SK-N-SH treated with all-trans-retinoic acid at 6 μM for 48 hours (cell line): ENCODE measurements around the gene BNC2.

ENCODE experiments used
- ATAC-seq: fragments of 200-7000 bp; cut with Tn5 transposase; 3 replicates; pipeline ENCODE4 v1.9.1; 2020; ENCODE audit warnings: mild to moderate bottlenecking, moderate library complexity
- ARNTL ChIP-seq: fragments of 450-650 bp; formaldehyde crosslinking; IDR thresholded peaks from 2 replicates; pipeline ENCODE4 v1.5.0; 2020; ENCODE audit warnings: low read depth, mild to moderate bottlenecking, moderate library complexity, borderline replicate concordance
- BACH2 ChIP-seq: fragments of 250-450 bp; sonication (Bioruptor Pico); IDR thresholded peaks from 2 replicates; pipeline ENCODE4 v1.9.0; 2021; ENCODE audit warnings: mild to moderate bottlenecking, borderline replicate concordance
- CSDC2 ChIP-seq: fragments of 250-450 bp; sonication (Bioruptor Pico); IDR thresholded peaks from 2 replicates; pipeline ENCODE4 v1.5.0; 2020; ENCODE audit warnings: mild to moderate bottlenecking, moderate library complexity
- ESRRG ChIP-seq: fragments of 250-450 bp; sonication (Bioruptor Pico); IDR thresholded peaks from 2 replicates; pipeline ENCODE4 v1.6.1; 2021; ENCODE audit warnings: mild to moderate bottlenecking
- OSR1 ChIP-seq: fragments of 250-450 bp; sonication (Bioruptor Pico); IDR thresholded peaks from 2 replicates; pipeline ENCODE4 v1.8.0; 2022; ENCODE audit warnings: moderate library complexity, mild to moderate bottlenecking, inconsistent platforms
- PATZ1 ChIP-seq: fragments of 250-450 bp; sonication (Bioruptor Pico); IDR thresholded peaks from 2 replicates; pipeline ENCODE4 v1.8.0; 2020; ENCODE audit warnings: mild to moderate bottlenecking, moderate library complexity, borderline replicate concordance
- POU6F1 ChIP-seq: fragments of 250-450 bp; sonication (Bioruptor Pico); IDR thresholded peaks from 2 replicates; pipeline ENCODE4 v1.8.0; 2021; ENCODE audit warnings: low read depth, mild to moderate bottlenecking, moderate library complexity, borderline replicate concordance
- SNAI2 ChIP-seq: fragments of 250-450 bp; sonication (Bioruptor Pico); IDR thresholded peaks from 2 replicates; pipeline ENCODE4 v1.5.0; 2020; ENCODE audit warnings: mild to moderate bottlenecking, moderate library complexity
- TCF4 ChIP-seq: fragments of 250-450 bp; sonication (Bioruptor Pico); IDR thresholded peaks from 2 replicates; pipeline ENCODE4 v1.8.0; 2021; ENCODE audit warnings: mild to moderate bottlenecking, moderate library complexity, borderline replicate concordance
- ZC3H10 ChIP-seq: fragments of 250-450 bp; sonication (Bioruptor Pico); IDR thresholded peaks from 2 replicates; pipeline ENCODE4 v1.5.1; 2021; ENCODE audit warnings: mild to moderate bottlenecking, moderate library complexity
- ZFP3 ChIP-seq: fragments of 250-450 bp; sonication (Bioruptor Pico); IDR thresholded peaks from 2 replicates; pipeline ENCODE4 v1.5.0; 2020; ENCODE audit warnings: mild to moderate bottlenecking, moderate library complexity
- ZFP30 ChIP-seq: fragments of 450-650 bp; formaldehyde crosslinking; IDR thresholded peaks from 2 replicates; pipeline ENCODE4 v1.5.0; 2022; ENCODE audit warnings: mild to moderate bottlenecking, moderate library complexity
- ZNF70 ChIP-seq: fragments of 450-650 bp; formaldehyde crosslinking; IDR thresholded peaks from 2 replicates; pipeline ENCODE4 v1.5.0; 2020; ENCODE audit warnings: mild to moderate bottlenecking, moderate library complexity
- ZNF8 ChIP-seq: fragments of 450-650 bp; formaldehyde crosslinking; IDR thresholded peaks from 2 replicates; pipeline ENCODE4 v1.5.0; 2020; ENCODE audit warnings: mild to moderate bottlenecking, moderate library complexity
- TF ChIP-seq, protein P1 (sequence below): fragments of 250-450 bp; sonication (Bioruptor Pico); IDR thresholded peaks from 2 replicates; pipeline ENCODE4 v1.5.0; 2020; ENCODE audit warnings: mild to moderate bottlenecking, moderate library complexity
- TF ChIP-seq, protein P2 (sequence below): fragments of 250-450 bp; sonication (Bioruptor Pico); IDR thresholded peaks from 2 replicates; pipeline ENCODE4 v1.5.1; 2020; ENCODE audit warnings: low read depth, mild to moderate bottlenecking, moderate library complexity

BNC2 gene

DNA sequence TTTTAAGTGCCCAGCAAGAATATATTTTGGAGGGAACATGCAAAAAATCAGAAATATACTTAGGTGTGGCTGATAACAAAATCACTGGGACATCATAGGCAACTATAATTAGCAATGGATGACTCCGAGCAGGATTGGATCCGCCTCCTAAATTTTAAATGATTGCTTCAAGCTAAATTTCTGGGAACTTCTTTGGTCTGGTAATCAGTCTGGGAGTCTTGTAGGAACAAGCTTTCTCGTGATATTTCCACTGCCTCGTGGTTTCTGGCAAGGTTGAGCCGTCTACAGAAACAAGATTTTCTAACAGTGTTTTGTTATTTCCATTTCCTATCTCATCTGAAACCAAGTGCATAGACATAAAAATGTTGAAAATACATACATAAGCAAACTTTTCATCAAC, 232.6 kb downstream of the BNC2 start (continued):
- TF ChIP-seq, protein P1, sequence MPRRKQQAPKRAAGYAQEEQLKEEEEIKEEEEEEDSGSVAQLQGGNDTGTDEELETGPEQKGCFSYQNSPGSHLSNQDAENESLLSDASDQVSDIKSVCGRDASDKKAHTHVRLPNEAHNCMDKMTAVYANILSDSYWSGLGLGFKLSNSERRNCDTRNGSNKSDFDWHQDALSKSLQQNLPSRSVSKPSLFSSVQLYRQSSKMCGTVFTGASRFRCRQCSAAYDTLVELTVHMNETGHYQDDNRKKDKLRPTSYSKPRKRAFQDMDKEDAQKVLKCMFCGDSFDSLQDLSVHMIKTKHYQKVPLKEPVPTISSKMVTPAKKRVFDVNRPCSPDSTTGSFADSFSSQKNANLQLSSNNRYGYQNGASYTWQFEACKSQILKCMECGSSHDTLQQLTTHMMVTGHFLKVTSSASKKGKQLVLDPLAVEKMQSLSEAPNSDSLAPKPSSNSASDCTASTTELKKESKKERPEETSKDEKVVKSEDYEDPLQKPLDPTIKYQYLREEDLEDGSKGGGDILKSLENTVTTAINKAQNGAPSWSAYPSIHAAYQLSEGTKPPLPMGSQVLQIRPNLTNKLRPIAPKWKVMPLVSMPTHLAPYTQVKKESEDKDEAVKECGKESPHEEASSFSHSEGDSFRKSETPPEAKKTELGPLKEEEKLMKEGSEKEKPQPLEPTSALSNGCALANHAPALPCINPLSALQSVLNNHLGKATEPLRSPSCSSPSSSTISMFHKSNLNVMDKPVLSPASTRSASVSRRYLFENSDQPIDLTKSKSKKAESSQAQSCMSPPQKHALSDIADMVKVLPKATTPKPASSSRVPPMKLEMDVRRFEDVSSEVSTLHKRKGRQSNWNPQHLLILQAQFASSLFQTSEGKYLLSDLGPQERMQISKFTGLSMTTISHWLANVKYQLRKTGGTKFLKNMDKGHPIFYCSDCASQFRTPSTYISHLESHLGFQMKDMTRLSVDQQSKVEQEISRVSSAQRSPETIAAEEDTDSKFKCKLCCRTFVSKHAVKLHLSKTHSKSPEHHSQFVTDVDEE (CRISPR knock-in tag) = no peak
- no peak for TF ChIP-seq SNAI2 (CRISPR knock-in tag)
- TF ChIP-seq ESRRG = no peak
- TF ChIP-seq, protein P2, sequence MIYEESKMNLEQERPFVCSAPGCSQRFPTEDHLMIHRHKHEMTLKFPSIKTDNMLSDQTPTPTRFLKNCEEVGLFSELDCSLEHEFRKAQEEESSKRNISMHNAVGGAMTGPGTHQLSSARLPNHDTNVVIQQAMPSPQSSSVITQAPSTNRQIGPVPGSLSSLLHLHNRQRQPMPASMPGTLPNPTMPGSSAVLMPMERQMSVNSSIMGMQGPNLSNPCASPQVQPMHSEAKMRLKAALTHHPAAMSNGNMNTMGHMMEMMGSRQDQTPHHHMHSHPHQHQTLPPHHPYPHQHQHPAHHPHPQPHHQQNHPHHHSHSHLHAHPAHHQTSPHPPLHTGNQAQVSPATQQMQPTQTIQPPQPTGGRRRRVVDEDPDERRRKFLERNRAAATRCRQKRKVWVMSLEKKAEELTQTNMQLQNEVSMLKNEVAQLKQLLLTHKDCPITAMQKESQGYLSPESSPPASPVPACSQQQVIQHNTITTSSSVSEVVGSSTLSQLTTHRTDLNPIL = no peak
- no peak for TF ChIP-seq ARNTL
- TF ChIP-seq, all 23 proteins: peak for 0

DNA sequence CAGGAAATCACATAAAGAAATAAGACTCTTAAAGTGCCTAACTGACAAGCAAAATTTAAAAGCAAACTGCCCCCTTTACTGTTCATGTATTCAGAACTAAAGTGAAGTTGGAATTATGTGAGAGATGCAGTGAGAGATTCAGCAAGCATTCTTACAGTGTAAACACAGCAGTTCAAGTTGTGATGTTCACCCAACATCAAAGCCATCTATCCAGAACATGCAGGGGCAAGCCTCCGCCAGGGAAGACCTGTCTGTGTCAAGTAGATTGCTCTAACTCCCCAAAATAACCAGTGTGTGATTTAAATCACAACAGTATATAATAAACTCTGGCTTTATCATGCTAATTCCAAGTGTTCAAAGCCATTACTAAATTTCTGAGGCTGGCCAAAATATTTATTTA, 233.3 kb downstream of the BNC2 start:
- no peak for ATAC-seq

DNA sequence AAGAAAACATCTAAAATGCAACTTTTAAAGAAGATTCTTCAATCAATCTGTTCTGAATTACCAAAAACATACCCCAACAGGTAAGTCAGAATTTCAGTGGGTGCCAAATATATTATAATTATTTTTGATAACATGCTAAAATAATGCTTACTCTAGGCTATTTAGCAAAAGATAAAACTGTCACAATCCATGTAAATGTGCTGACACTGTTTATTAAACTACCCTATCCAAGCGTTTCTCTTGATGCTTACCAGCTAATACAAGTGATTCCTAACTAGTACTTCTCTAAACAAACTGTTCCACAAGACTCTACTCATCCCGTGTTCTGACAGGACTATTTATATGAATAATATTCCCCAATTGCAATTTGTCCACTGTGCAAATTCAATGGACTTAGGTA, 236.7 kb downstream of the BNC2 start:
- TF ChIP-seq PATZ1 (CRISPR knock-in tag) (no peak), SNAI2 (CRISPR knock-in tag) (no peak), ZFP3 (CRISPR knock-in tag) (no peak), POU6F1 (no peak), ZC3H10 (CRISPR knock-in tag) (no peak), ZFP30 (CRISPR knock-in tag) (no peak)
- TF ChIP-seq, all 23 proteins: peak for 0
- no peak for ATAC-seq

More for the DNA sequence above, 233.3 kb downstream of the BNC2 start:
- TF ChIP-seq, protein P2 = no peak
- no peak for TF ChIP-seq ZC3H10 (CRISPR knock-in tag)
- TF ChIP-seq SNAI2 (CRISPR knock-in tag) = no peak
- TF ChIP-seq ZNF8 = no peak
- TF ChIP-seq ZFP30 (CRISPR knock-in tag) = no peak

- ATAC-seq = no peak
- TF ChIP-seq ZNF70 (CRISPR knock-in tag) (no peak), OSR1 (CRISPR knock-in tag) (no peak), PATZ1 (CRISPR knock-in tag) (no peak), BACH2 (CRISPR knock-in tag) (no peak), CSDC2 (no peak), ZC3H10 (CRISPR knock-in tag) (no peak), TCF4 (CRISPR knock-in tag) (no peak), ZFP3 (CRISPR knock-in tag) (no peak)
Observed at GRCh38 chr9:16628413-16628812, 242.1 kb downstream of the BNC2 start.
